ENCODE data around the gene RNF187. TPM values are rescaled to one million over a fixed set of nuclear protein-coding genes. Genes with fewer than 3 reads are reported as not detected.

Gene RNF187
- total RNA-seq, 1 experiment from 2014 or later: 97.7 TPM

DNA sequence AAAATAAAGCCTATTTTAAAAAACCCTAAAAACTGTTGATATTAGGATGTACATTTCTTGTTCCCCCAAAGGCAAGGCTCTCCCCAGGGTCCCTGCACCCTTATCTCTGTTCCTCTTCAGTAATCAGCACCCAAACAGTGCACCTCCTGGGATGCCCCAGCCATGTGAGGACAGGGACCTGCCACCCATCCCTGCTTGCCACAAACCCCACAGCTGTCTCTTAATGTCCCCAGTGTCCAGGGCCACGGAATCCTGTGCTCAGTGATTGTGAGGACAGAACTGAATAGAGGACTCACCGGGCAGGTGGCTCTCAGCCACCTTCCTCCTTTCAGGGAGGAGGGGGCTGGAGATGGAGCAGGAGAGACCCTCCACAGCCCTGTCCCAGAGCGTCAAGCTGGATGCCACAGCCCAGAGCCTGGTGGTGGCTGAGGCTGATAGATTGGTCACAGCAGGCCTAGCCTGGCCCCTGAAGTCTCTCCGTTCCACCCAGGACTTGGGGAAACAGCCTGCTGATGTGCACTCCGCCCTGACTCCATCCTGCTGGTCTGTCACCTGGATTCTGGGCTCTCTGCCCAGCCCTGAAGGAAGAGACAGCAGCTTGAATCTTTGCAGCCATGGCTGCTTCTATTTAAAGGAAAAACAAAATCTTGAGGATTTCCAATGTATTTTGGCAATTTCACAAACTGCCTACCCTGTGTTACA is 23.1 kb downstream of the RNF187 start:
- CTCF ChIA-PET: no interaction called here
- H3K4me3 ChIP-seq (ENCODE audit: low read length): no peak overlapping the region
- POLR2A ChIA-PET (ENCODE audit: unreplicated experiment): no interaction called here
- DNase-seq (peak; percentile 20), ATAC-seq (peak; percentile 49; the same call in 1 of the 2 replicates)
- H3K27ac ChIP-seq (ENCODE audit: low read length): no peak overlapping the region
- peaks cover 10% of the 10 kb centered on the region; the same call in 1 of the 2 replicates for H3K27me3 ChIP-seq (ENCODE audit: low read length)
- BruUV-seq (replicated peaks): no TSS peak
- H3K4me2 ChIP-seq (ENCODE audit: low read length): no peak overlapping the region
- no peaks in the 10 kb centered on the region for H3F3A ChIP-seq (ENCODE audit: low read length, unreplicated experiment)
- no peak overlapping the region for H3K9ac ChIP-seq (ENCODE audit: low read length)
- intact Hi-C loops (cut with micrococcal nuclease): no loop called here
- no peaks in the 10 kb centered on the region for H3K9me2 ChIP-seq (replicated peaks; ENCODE audit: low read length)
- TF ChIP-seq EZH2 (IDR thresholded peaks at IDR 0.05; ENCODE audit: low read length, unreplicated experiment): no peak
- TF ChIP-seq, protein P1, sequence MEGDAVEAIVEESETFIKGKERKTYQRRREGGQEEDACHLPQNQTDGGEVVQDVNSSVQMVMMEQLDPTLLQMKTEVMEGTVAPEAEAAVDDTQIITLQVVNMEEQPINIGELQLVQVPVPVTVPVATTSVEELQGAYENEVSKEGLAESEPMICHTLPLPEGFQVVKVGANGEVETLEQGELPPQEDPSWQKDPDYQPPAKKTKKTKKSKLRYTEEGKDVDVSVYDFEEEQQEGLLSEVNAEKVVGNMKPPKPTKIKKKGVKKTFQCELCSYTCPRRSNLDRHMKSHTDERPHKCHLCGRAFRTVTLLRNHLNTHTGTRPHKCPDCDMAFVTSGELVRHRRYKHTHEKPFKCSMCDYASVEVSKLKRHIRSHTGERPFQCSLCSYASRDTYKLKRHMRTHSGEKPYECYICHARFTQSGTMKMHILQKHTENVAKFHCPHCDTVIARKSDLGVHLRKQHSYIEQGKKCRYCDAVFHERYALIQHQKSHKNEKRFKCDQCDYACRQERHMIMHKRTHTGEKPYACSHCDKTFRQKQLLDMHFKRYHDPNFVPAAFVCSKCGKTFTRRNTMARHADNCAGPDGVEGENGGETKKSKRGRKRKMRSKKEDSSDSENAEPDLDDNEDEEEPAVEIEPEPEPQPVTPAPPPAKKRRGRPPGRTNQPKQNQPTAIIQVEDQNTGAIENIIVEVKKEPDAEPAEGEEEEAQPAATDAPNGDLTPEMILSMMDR (conservative IDR thresholded peaks at IDR 0.05; ENCODE audit: low read depth, low read length): no peak
- no peak for TF ChIP-seq EZH2phosphoT487 (IDR thresholded peaks at IDR 0.05; ENCODE audit: borderline replicate concordance, low read length)
- no peaks in the 10 kb centered on the region for H3K79me2 ChIP-seq (ENCODE audit: low read length)
- no peaks in the 10 kb centered on the region for H3K9me3 ChIP-seq (ENCODE audit: low read length)
- H3K36me3 ChIP-seq (ENCODE audit: low read depth, low read length): no peaks in the 10 kb centered on the region
- H4K20me1 ChIP-seq (ENCODE audit: low read length): no peaks in the 10 kb centered on the region
- no peaks in the 10 kb centered on the region for H3K4me1 ChIP-seq (ENCODE audit: insufficient read depth, low read length)
- H2AFZ ChIP-seq (ENCODE audit: low read length): no peak overlapping the region

DNA sequence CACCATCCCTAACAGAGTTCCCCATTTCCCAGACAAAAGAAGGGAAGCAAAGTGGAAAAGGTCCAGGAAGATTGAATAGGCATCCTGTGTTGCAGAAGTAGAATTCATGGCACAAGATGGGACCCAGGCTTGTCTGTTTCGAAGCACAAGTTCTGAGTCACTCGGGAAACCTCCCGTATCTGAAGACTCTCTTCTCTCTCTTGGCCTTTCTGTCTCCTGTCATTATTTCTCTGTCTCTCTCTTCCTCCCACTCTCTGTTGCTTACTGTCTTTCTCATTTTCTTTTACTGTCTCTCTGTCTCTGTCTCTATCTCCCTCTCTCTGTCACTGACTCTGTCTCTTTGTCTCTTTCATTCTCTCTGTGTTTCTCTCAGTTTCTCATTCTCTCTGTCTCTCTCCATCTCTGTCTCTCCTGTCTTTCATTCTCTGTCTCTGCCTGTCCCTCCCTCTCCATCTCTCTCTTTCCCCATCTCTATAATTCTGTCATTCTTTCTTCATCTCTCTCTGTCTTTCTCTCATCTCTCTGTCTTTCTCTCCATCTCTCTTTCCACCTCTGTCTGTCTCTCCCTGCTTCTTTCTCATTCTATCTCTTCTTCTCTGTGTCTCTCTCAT is 23.7 kb downstream of the RNF187 start:
- Histone ChIP-seq H3F3A (ENCODE audit: low read length, unreplicated experiment) (no peaks in the 10 kb centered on the region), H4K20me1 (ENCODE audit: low read length) (no peaks in the 10 kb centered on the region), H3K9me2 (replicated peaks; ENCODE audit: low read length) (no peaks in the 10 kb centered on the region), H3K4me1 (ENCODE audit: insufficient read depth, low read length) (no peaks in the 10 kb centered on the region), H3K27me3 (ENCODE audit: low read length) (peaks cover 12% of the 10 kb centered on the region; the same call in 1 of the 2 replicates), H3K9me3 (ENCODE audit: low read length) (no peaks in the 10 kb centered on the region), H3K79me2 (ENCODE audit: low read length) (no peaks in the 10 kb centered on the region), H3K9ac (ENCODE audit: low read length) (no peak overlapping the region), H2AFZ (ENCODE audit: low read length) (no peak overlapping the region), H3K27ac (ENCODE audit: low read length) (no peak overlapping the region), H3K4me3 (ENCODE audit: low read length) (no peak overlapping the region), H3K4me2 (ENCODE audit: low read length) (no peak overlapping the region), H3K36me3 (ENCODE audit: low read depth, low read length) (no peaks in the 10 kb centered on the region)
- POLR2A ChIA-PET (ENCODE audit: unreplicated experiment): no interaction called here
- intact Hi-C loops (cut with micrococcal nuclease): no loop called here
- ATAC-seq (no peak), DNase-seq (no peak)
- CTCF ChIA-PET: no interaction called here
- TF ChIP-seq EZH2 (IDR thresholded peaks at IDR 0.05; ENCODE audit: low read length, unreplicated experiment): no peak
- TF ChIP-seq EZH2phosphoT487 (IDR thresholded peaks at IDR 0.05; ENCODE audit: borderline replicate concordance, low read length): no peak
- TF ChIP-seq, protein P1 (conservative IDR thresholded peaks at IDR 0.05; ENCODE audit: low read depth, low read length): no peak
- no TSS peak for BruUV-seq (replicated peaks)

Measured in PC-3 (cell line).